GM12864 (cell line): Measurements from ENCODE around the gene SLIT1.

Source experiments
- DNase-seq: peaks from one replicate; pipeline ENCODE4 v3.0.0-alpha.2; 2011; ENCODE audit warnings: low read depth
- H3K4me3 ChIP-seq: 2 replicates; pipeline ENCODE4 v1.5.1; 2011; ENCODE audit warnings: mild to moderate bottlenecking, low read depth, low read length, control low read depth
- CTCF ChIP-seq: IDR thresholded peaks from 2 replicates; pipeline ENCODE4 v1.5.1; 2011; ENCODE audit warnings: low read depth, mild to moderate bottlenecking, moderate library complexity, low read length, control low read depth, inconsistent platforms; ENCODE audit errors: missing control alignments

The SLIT1 gene

GRCh38 chr10:97195706-97196222 is 10.0 kb upstream of the SLIT1 start:
- TF ChIP-seq CTCF, result no peak
- DNase-seq, result no peak

GRCh38 chr10:97192952-97193435 is 7.2 kb upstream of the SLIT1 start:
- DNase-seq, result no peak
- no peak for TF ChIP-seq CTCF
- no peak overlapping the region for H3K4me3 ChIP-seq

More at GRCh38 chr10:97195706-97196222, 10.0 kb upstream of the SLIT1 start:
- H3K4me3 ChIP-seq, result peak overlapping the region; percentile 61

- no peak overlapping the region for H3K4me3 ChIP-seq
- TF ChIP-seq CTCF, result no peak
- no peak for DNase-seq
Observed at GRCh38 chr10:97190450-97190849, 4.7 kb upstream of the SLIT1 start.

GRCh38 chr10:97188261-97188711 is 2.5 kb upstream of the SLIT1 start:
- DNase-seq, result no peak
- no peak for TF ChIP-seq CTCF
- H3K4me3 ChIP-seq, result no peak overlapping the region

- no peak for DNase-seq
- H3K4me3 ChIP-seq, result no peak overlapping the region
- no peak for TF ChIP-seq CTCF
Observed at GRCh38 chr10:97186911-97187310, 1.2 kb upstream of the SLIT1 start.

GRCh38 chr10:97184971-97185325 is 811 bp downstream of the SLIT1 start:
- H3K4me3 ChIP-seq, result no peak overlapping the region
- DNase-seq, result no peak

More at GRCh38 chr10:97184971-97185325, 811 bp downstream of the SLIT1 start:
- TF ChIP-seq CTCF, result no peak
